Neutrophil (primary cell): ENCODE measurements around the gene FAM149B1.

Source experiments
- H3K27ac ChIP-seq: fragments of 200-600 bp; sonication (generic); 2 replicates; pipeline ENCODE4 v1.5.1; 2016; ENCODE audit warnings: mild to moderate bottlenecking, moderate library complexity
- H3K27me3 ChIP-seq: fragments of 200-600 bp; sonication (generic); 2 replicates; pipeline ENCODE4 v1.6.0; 2016; ENCODE audit warnings: mild to moderate bottlenecking
- H3K36me3 ChIP-seq: fragments of 200-600 bp; sonication (generic); 2 replicates; pipeline ENCODE4 v1.5.1; 2017
- H3K4me1 ChIP-seq, 2 experiments: fragments of 200-600 bp in 1 of 2; sonication (generic) in 1 of 2; 1 replicate in 1 of 2; 2 replicates in 1 of 2; pipeline versions ENCODE4 v1.5.1 to v1.6.1; 2013 to 2016; ENCODE audit warnings: low read depth in 1 of 2, low read length in 1 of 2, mild to moderate bottlenecking in 1 of 2, moderate library complexity in 1 of 2; ENCODE audit not compliant: control insufficient read depth in 1 of 2, insufficient read depth in 1 of 2
- H3K4me3 ChIP-seq, 2 experiments: fragments of 200-600 bp in 1 of 2; sonication (generic) in 1 of 2; 1 replicate in 1 of 2; 2 replicates in 1 of 2; pipeline ENCODE4 v1.5.1; 2013 to 2016; ENCODE audit warnings: low read depth in 1 of 2, low read length in 1 of 2, mild to moderate bottlenecking in 1 of 2, moderate library complexity in 1 of 2
- H3K9me3 ChIP-seq: fragments of 200-600 bp; sonication (generic); 2 replicates; pipeline ENCODE4 v1.5.1; 2016
- TF ChIP-seq, protein P1 (sequence below): fragments of 200-600 bp; sonication (generic); IDR thresholded peaks from 2 replicates; pipeline ENCODE4 v1.5.1; 2016; ENCODE audit warnings: antibody characterized with exemption

FAM149B1 gene

DNA sequence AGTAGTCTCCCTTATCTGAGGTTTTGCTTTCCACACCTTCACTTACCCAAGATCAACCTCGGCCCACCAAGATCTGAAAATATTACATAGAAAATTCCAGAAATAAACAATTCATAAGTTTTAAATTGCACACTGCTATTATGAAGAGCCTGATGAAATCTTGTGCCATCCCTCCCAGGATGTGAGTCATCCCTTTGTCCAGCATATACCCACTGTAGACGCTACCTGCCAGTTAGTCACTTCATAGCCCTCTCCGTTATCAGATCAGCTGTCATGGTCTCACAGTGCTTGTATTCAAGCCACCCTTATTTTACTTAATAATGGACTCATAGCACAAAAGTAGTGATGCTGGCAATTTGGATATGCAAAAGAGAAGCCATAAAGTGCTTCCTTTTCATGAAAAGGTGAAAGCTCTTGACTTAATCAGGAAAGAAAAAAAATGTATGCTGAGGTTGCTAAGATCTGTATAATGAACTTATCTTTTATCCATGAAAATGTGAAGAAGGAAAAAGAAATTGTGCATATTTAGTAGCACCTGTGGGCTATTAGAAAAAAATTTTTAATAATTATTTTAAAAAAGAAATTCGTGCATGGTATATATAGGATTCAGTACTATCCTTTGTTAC is 94.3 kb downstream of the FAM149B1 start:
- TF ChIP-seq, protein P1, sequence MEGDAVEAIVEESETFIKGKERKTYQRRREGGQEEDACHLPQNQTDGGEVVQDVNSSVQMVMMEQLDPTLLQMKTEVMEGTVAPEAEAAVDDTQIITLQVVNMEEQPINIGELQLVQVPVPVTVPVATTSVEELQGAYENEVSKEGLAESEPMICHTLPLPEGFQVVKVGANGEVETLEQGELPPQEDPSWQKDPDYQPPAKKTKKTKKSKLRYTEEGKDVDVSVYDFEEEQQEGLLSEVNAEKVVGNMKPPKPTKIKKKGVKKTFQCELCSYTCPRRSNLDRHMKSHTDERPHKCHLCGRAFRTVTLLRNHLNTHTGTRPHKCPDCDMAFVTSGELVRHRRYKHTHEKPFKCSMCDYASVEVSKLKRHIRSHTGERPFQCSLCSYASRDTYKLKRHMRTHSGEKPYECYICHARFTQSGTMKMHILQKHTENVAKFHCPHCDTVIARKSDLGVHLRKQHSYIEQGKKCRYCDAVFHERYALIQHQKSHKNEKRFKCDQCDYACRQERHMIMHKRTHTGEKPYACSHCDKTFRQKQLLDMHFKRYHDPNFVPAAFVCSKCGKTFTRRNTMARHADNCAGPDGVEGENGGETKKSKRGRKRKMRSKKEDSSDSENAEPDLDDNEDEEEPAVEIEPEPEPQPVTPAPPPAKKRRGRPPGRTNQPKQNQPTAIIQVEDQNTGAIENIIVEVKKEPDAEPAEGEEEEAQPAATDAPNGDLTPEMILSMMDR = no peak
- H3K9me3 ChIP-seq = no peaks in the 10 kb centered on the region
- no peaks in the 10 kb centered on the region for H3K4me1 ChIP-seq
- no peak overlapping the region for H3K27ac ChIP-seq
- no peak overlapping the region for H3K4me3 ChIP-seq
- no peaks in the 10 kb centered on the region for H3K27me3 ChIP-seq
- H3K36me3 ChIP-seq = no peaks in the 10 kb centered on the region

DNA sequence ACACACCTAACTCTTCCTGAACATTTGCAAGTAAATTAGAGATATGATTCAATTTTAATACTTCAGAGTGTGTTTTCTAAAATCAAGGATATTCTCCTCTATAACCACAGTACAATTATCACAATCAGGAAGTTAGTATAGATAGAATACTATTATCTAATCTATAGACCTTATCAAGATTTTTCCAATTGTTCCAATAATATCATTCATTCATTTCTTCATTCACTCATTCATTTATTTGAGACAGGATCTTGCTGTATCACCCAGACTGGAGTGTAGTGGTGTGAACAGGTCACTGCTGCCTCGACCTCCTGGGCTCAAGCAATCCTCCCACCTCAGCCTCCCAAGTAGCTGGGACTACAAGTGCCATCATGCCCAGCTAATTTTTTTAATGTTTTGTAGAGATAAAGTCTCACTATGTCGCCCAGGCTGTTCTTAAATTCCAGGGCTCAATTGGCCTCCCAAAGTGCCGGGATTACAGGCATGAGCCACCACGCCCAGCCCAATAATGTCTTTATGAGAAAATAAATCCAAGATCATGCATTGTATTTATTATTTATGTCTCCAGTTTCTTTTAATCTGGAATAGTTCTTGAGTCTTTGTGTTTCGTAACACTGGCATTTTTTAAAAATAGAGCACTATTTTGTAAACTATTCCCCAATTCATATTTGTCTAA is 95.1 kb downstream of the FAM149B1 start:
- Histone ChIP-seq H3K4me3 (no peak overlapping the region), H3K27ac (no peak overlapping the region), H3K27me3 (no peaks in the 10 kb centered on the region), H3K36me3 (no peaks in the 10 kb centered on the region), H3K9me3 (no peaks in the 10 kb centered on the region), H3K4me1 (no peaks in the 10 kb centered on the region)
- TF ChIP-seq, protein P1 = no peak

DNA sequence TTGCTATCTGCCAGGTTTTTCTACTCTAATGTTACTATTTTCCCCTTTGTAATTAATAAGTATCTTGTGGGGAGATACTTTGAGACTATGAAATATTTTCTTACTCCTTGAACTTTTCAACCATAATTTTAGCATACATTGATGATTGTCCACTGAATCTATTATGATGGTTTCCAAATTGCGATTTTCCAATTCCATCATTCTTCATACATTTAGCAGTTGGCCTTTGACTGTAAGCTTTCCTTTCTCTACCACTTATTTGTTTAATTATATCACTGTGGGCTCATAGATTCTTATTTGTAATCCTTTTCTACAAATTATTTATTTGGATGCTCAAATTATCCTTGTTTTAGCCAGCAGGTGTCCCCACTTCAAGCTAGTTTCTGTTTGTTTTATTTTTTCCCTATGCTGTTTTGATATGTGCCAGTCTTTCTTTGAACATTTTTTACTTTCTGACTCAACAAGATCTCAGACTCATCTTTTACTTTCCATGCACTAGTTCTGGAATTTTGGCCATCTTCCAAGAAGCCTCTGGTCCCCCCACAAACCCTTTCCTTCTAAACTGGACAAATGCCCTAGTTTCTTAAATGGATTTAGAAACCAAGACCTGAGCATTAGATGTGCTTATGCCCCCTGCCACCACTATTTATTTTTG is 95.9 kb downstream of the FAM149B1 start:
- H3K36me3 ChIP-seq = no peaks in the 10 kb centered on the region
- H3K27me3 ChIP-seq = no peaks in the 10 kb centered on the region
- H3K9me3 ChIP-seq = no peaks in the 10 kb centered on the region
- H3K4me3 ChIP-seq = no peak overlapping the region
- no peaks in the 10 kb centered on the region for H3K4me1 ChIP-seq
- H3K27ac ChIP-seq = no peak overlapping the region
- TF ChIP-seq, protein P1 = no peak

DNA sequence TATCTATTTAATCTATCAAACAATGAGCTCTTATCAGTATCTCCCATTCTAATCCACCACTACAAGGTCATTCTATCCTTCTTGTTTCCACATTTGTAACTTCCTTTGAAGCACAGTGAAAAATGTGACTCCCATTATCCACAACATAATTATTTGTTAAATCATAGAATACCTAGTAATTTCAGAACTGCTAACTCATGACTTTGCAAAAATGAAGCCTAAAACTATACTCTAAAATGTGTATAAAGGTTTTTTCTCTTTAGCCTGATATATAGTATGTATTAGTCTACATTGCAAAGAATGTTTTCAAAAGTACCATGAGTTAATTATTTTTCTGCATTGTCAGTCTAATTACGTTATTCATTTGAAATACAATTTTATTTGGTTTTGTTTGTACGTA is 96.5 kb downstream of the FAM149B1 start:
- Histone ChIP-seq H3K9me3 (no peaks in the 10 kb centered on the region), H3K4me1 (no peaks in the 10 kb centered on the region), H3K27me3 (no peaks in the 10 kb centered on the region), H3K36me3 (no peaks in the 10 kb centered on the region), H3K27ac (no peak overlapping the region), H3K4me3 (no peak overlapping the region)
- TF ChIP-seq, protein P1 = no peak

DNA sequence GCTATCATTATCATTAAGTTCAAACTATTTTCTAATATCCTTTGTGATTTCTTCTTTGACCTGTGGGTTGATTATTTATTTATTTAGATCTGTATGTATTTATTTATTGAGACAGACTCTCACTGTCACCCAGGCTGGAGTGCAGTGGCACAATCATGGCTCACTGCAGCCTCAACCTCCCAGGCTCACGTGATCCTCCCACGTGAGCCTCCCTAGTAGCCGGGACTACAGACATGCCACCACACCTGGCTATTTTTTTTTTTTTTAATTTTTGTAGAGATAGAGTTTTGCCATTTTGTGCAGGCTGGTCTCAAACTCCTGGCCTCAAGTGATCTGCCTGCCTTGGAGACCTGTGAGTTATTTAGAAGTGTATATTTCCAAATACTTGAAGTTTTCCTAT is 113.2 kb downstream of the FAM149B1 start:
- Histone ChIP-seq H3K27ac (no peak overlapping the region), H3K4me1 (no peaks in the 10 kb centered on the region)
- TF ChIP-seq, protein P1 = no peak

More for the DNA sequence above, 113.2 kb downstream of the FAM149B1 start:
- Histone ChIP-seq H3K27me3 (no peaks in the 10 kb centered on the region), H3K4me3 (no peak overlapping the region), H3K36me3 (no peaks in the 10 kb centered on the region), H3K9me3 (no peaks in the 10 kb centered on the region)
